Measurements from ENCODE around the gene BOD1L1.

- TF ChIP-seq POLR2AphosphoS5 (IDR thresholded peaks at IDR 0.05; ENCODE audit: borderline replicate concordance, low read depth, low read length), result no peak
- TF ChIP-seq EZH2 (IDR thresholded peaks at IDR 0.05), result no peak
- no peak for TF ChIP-seq FOXP2 (optimal IDR thresholded peaks at IDR 0.05; ENCODE audit: control extremely low read depth, extremely low read length, insufficient read depth)
Observed at GRCh38 chr4:13616597-13616996, 10.9 kb downstream of the BOD1L1 start.
